Mesendoderm (in vitro differentiated cells): Measurements from ENCODE around the gene PGM1.

Experiments
- DNase-seq: peaks from one replicate; pipeline ENCODE4 v3.0.0; 2013
- H2AK5ac ChIP-seq: 2 replicates; pipeline ENCODE4 v1.6.1; 2013; ENCODE audit warnings: low read length, inconsistent platforms
- H2BK120ac ChIP-seq: 2 replicates; pipeline ENCODE4 v1.6.1; 2013; ENCODE audit warnings: low read depth, mild to moderate bottlenecking, low read length, moderate library complexity, mixed read lengths
- H2BK15ac ChIP-seq: replicated peaks from 2 replicates; pipeline ENCODE4 v1.6.1; 2013; ENCODE audit warnings: low read depth, mild to moderate bottlenecking, moderate library complexity
- H2BK5ac ChIP-seq: 2 replicates; pipeline ENCODE4 v1.6.1; 2013; ENCODE audit warnings: low read length, inconsistent platforms
- H3K18ac ChIP-seq: 2 replicates; pipeline ENCODE4 v1.6.1; 2013; ENCODE audit warnings: mild to moderate bottlenecking, low read length, mixed read lengths
- H3K23ac ChIP-seq: one replicate; pipeline ENCODE4 v1.6.1; 2013; ENCODE audit warnings: low read length
- H3K27ac ChIP-seq: 2 replicates; pipeline ENCODE4 v1.5.1; 2013; ENCODE audit warnings: low read depth, mild to moderate bottlenecking, inconsistent platforms, low read length, moderate library complexity
- H3K27me3 ChIP-seq: 2 replicates; pipeline ENCODE4 v1.6.1; 2013; ENCODE audit warnings: low read length, control low read depth, mild to moderate bottlenecking, inconsistent platforms; ENCODE audit not compliant: insufficient read depth, poor library complexity
- H3K36me3 ChIP-seq: 2 replicates; pipeline ENCODE4 v1.6.1; 2013; ENCODE audit warnings: low read length, inconsistent platforms; ENCODE audit not compliant: control insufficient read depth, insufficient read depth
- H3K4ac ChIP-seq: one replicate; pipeline ENCODE4 v1.6.1; 2013; ENCODE audit warnings: low read depth, mild to moderate bottlenecking, low read length, moderate library complexity
- H3K4me1 ChIP-seq: 2 replicates; pipeline ENCODE4 v1.6.1; 2013; ENCODE audit warnings: low read depth, low read length, inconsistent platforms; ENCODE audit not compliant: control insufficient read depth
- H3K4me2 ChIP-seq: 2 replicates; pipeline ENCODE4 v1.6.1; 2013; ENCODE audit warnings: low read length
- H3K4me3 ChIP-seq: 2 replicates; pipeline ENCODE4 v1.5.1; 2013; ENCODE audit warnings: mild to moderate bottlenecking, low read length
- H3K56ac ChIP-seq: one replicate; pipeline ENCODE4 v1.6.1; 2013; ENCODE audit warnings: low read length
- H3K79me1 ChIP-seq: 2 replicates; pipeline ENCODE4 v1.6.1; 2013; ENCODE audit warnings: low read length, inconsistent platforms
- H3K79me2 ChIP-seq: 2 replicates; pipeline ENCODE4 v1.6.1; 2013; ENCODE audit warnings: mild to moderate bottlenecking, low read length; ENCODE audit not compliant: control insufficient read depth, insufficient read depth
- H3K9ac ChIP-seq: 2 replicates; pipeline ENCODE4 v1.6.1; 2013; ENCODE audit warnings: low read length, inconsistent platforms
- H4K5ac ChIP-seq: one replicate; pipeline ENCODE4 v1.6.1; 2013; ENCODE audit warnings: low read length
- H4K8ac ChIP-seq: one replicate; pipeline ENCODE4 v1.6.1; 2013; ENCODE audit warnings: low read depth, mild to moderate bottlenecking, control low read depth, low read length, moderate library complexity
- WGBS: extraction: QIAGEN DNeasy Blood & Tissue Kit; methylation state at CpG from one replicate; pipeline ENCODE4 v1.1.7; 2013; ENCODE audit warnings: low lambda C conversion rate, missing lambda C conversion rate; ENCODE audit not compliant: insufficient coverage; ENCODE audit errors: extremely low coverage; 5-methylcytosine and 5-hydroxymethylcytosine counted together

Gene PGM1

GRCh38 chr1:63651161-63651701 lies 58.0 kb downstream of the PGM1 start:
- H3K27ac ChIP-seq, result no peak overlapping the region

GRCh38 chr1:63653976-63654375 lies 60.8 kb downstream of the PGM1 start:
- Histone ChIP-seq H3K4me3 (no peak overlapping the region), H2BK15ac (no peak overlapping the region), H4K5ac (no peak overlapping the region), H3K23ac (no peak overlapping the region), H2AK5ac (no peak overlapping the region), H3K9ac (no peak overlapping the region), H3K4ac (no peak overlapping the region), H3K79me1 (no peaks in the 10 kb centered on the region), H3K56ac (no peak overlapping the region), H4K8ac (no peak overlapping the region), H3K36me3 (peaks cover 2% of the 10 kb centered on the region), H3K27me3 (no peaks in the 10 kb centered on the region), H3K18ac (no peak overlapping the region), H2BK120ac (no peak overlapping the region), H3K79me2 (no peaks in the 10 kb centered on the region), H3K4me1 (no peaks in the 10 kb centered on the region), H3K27ac (no peak overlapping the region), H2BK5ac (no peak overlapping the region), H3K4me2 (no peak overlapping the region)
- no peak for DNase-seq
- WGBS, result no CpG with 5 or more reads among the region's 6 CpGs

More at GRCh38 chr1:63651161-63651701, 58.0 kb downstream of the PGM1 start:
- Histone ChIP-seq H2AK5ac (no peak overlapping the region), H4K8ac (no peak overlapping the region), H4K5ac (no peak overlapping the region), H3K4me1 (no peaks in the 10 kb centered on the region), H3K36me3 (peaks cover 4% of the 10 kb centered on the region), H3K4ac (no peak overlapping the region), H3K4me3 (no peak overlapping the region), H3K4me2 (no peak overlapping the region), H3K18ac (no peak overlapping the region), H3K79me1 (no peaks in the 10 kb centered on the region), H3K56ac (no peak overlapping the region), H2BK5ac (no peak overlapping the region), H3K79me2 (no peaks in the 10 kb centered on the region), H3K27me3 (no peaks in the 10 kb centered on the region), H2BK120ac (no peak overlapping the region), H2BK15ac (no peak overlapping the region), H3K23ac (no peak overlapping the region), H3K9ac (no peak overlapping the region)
- DNase-seq, result no peak
- WGBS, result no CpG with 5 or more reads among the region's 6 CpGs

- Histone ChIP-seq H2AK5ac (no peak overlapping the region), H2BK15ac (no peak overlapping the region), H3K9ac (no peak overlapping the region), H4K5ac (no peak overlapping the region), H3K4me1 (peaks cover 3% of the 10 kb centered on the region), H3K36me3 (peaks cover 2% of the 10 kb centered on the region), H2BK120ac (no peak overlapping the region), H3K18ac (no peak overlapping the region), H3K4ac (no peak overlapping the region), H3K56ac (no peak overlapping the region), H3K4me2 (no peak overlapping the region), H3K27ac (no peak overlapping the region), H3K79me1 (no peaks in the 10 kb centered on the region), H2BK5ac (no peak overlapping the region), H4K8ac (no peak overlapping the region), H3K23ac (no peak overlapping the region), H3K4me3 (no peak overlapping the region), H3K79me2 (no peaks in the 10 kb centered on the region), H3K27me3 (no peaks in the 10 kb centered on the region)
- DNase-seq, result no peak
- no CpG with 5 or more reads among the region's 7 CpGs for WGBS
Measured at GRCh38 chr1:63659448-63659847, 66.2 kb downstream of the PGM1 start.

- peak overlapping the region; percentile 37 for H3K56ac ChIP-seq
- no peak overlapping the region for H2BK5ac ChIP-seq
- H3K36me3 ChIP-seq, result peaks cover 2% of the 10 kb centered on the region
- H3K4me1 ChIP-seq, result peaks cover 3% of the 10 kb centered on the region
- H2AK5ac ChIP-seq, result no peak overlapping the region
- H4K5ac ChIP-seq, result no peak overlapping the region
- no peak overlapping the region for H3K4me2 ChIP-seq
- no peaks in the 10 kb centered on the region for H3K79me1 ChIP-seq
- H3K27ac ChIP-seq, result no peak overlapping the region
- H4K8ac ChIP-seq, result no peak overlapping the region
- no peak overlapping the region for H3K4ac ChIP-seq
- peak; percentile 16 for DNase-seq
- no peak overlapping the region for H2BK120ac ChIP-seq
- H3K4me3 ChIP-seq, result no peak overlapping the region
- no peak overlapping the region for H3K9ac ChIP-seq
- H3K27me3 ChIP-seq, result no peaks in the 10 kb centered on the region
- no CpG with 5 or more reads among the region's 10 CpGs for WGBS
- no peak overlapping the region for H2BK15ac ChIP-seq
- no peak overlapping the region for H3K23ac ChIP-seq
- H3K18ac ChIP-seq, result no peak overlapping the region
- no peaks in the 10 kb centered on the region for H3K79me2 ChIP-seq
Measured at GRCh38 chr1:63662056-63662836, 69.0 kb downstream of the PGM1 start.

GRCh38 chr1:63662841-63663240 lies 69.6 kb downstream of the PGM1 start:
- Histone ChIP-seq H2BK5ac (no peak overlapping the region), H3K23ac (no peak overlapping the region), H3K27ac (no peak overlapping the region), H3K79me1 (no peaks in the 10 kb centered on the region), H3K4me1 (peaks cover 3% of the 10 kb centered on the region), H3K9ac (no peak overlapping the region), H3K4me3 (no peak overlapping the region), H2AK5ac (no peak overlapping the region), H4K8ac (no peak overlapping the region), H3K56ac (no peak overlapping the region), H2BK15ac (no peak overlapping the region), H3K36me3 (peaks cover 2% of the 10 kb centered on the region), H3K4me2 (no peak overlapping the region), H4K5ac (no peak overlapping the region), H3K79me2 (no peaks in the 10 kb centered on the region), H3K27me3 (no peaks in the 10 kb centered on the region), H3K4ac (no peak overlapping the region), H3K18ac (no peak overlapping the region), H2BK120ac (no peak overlapping the region)
- WGBS, result no CpG with 5 or more reads among the region's 4 CpGs
- DNase-seq, result peak; percentile 75
